EL (cell line): ENCODE results near the gene SF3B2.
A peak's percentile ranks its signal among the peaks of the same experiment; 100 is the strongest.
"Not testable (repeated sequence)": the region's sequence is repeated elsewhere in the genome, so short reads cannot be mapped to it uniquely, and the experiment has no call there.

ENCODE experiments used
- DNase-seq: peaks from one replicate; pipeline ENCODE4 v3.0.0-alpha.2; 2016

The SF3B2 gene

GRCh38 chr11:66020212-66020611 is 32.0 kb upstream of the SF3B2 start:
- no peak for DNase-seq

- DNase-seq: peak; percentile 91
These were observed 31.4 kb upstream of the SF3B2 start for GRCh38 chr11:66020618-66021357.

DNA sequence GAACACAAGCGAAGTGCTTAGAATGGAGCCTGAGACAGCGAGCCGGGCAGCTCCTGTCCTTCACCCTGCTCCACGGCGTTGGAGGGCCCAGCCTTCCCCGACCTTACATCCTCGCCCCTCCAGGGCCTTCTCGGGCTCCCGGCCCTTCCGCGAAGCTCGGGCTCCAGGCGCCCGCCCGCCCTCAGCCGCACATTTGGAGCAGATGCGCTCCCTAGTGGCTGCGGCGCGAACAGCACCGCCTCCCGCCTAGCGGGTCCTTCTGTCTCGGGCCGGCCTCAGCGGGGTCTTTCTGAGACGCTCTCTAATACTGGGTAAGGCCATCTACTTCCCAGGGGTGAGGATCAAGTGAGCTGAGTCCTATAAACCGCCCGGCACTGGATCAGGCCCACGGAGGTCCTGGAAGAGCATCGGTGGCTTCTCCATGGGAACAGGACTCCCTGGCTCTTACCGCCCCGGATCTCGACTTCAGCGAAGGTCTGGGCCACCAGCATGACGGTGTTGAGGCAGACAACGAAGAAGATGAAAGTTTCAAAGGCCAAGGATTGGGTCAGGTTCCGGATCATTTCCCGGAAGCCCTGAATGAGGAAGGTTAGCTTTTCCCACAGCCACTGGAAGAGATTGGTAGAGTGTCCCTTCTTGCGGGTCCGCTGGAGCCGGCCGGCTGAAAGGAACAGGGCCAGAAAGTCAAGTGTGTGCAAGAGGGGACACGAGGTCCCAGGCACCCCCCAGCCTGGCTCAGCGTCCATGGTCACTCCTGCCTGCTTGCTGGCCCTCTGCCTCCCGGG is 29.6 kb upstream of the SF3B2 start:
- peak; percentile 66 for DNase-seq

DNA sequence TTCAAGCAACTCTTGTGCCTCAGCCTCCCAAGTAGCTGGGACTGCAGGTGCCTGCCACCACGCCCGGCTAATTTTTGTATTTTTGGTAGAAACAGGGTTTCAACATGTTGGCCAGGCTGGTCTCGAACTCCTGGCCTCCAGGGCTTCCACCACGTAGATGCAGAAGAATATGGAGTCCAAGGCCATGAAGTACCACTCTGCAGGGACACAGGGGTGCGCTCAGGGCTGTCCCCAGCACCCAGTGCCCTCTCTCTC is 29.1 kb upstream of the SF3B2 start:
- DNase-seq: not testable (repeated sequence)

GRCh38 chr11:66026017-66026529 is 26.1 kb upstream of the SF3B2 start, which contains the start of gene CATSPER1:
CATSPER1 (minus strand) TSS chr11:66026479; CDS start chr11:66026379, 100 bp downstream.
- no peak for DNase-seq

DNA sequence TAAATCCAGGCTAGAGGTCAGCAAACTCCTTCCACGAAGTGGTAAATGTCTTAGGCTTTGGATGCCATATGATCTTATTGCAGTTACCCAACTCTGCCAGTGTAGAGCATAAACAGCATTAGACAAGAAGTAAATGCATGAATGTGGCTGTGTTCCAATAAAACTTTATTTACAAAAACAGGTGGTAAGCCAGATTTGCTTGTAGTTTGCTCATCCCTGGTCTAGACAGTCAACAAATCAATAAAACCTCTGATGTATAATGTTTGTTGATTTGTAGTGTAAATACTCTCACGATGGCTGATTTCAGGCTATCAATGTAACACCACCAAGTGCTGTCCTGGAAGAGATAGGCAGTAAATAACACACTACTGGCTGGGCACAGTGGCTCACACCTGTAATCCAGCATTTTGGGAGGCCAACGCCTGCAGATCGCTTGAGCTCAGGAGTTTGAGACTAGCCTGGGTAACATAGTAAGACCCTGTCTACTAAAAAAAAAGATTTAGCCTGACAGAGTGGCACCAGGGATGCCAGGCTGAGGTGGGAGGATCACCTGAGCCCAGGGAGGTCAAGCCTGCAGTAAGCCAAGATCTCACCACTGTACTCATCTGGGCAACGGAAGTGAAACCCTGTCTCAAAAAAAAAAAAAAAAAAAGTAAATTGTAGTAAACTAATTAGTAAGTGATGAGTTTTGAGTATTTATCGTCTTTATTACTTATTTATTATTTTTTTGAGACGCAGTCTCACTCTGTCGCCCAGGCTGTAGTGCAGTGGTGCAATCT is 19.0 kb upstream of the SF3B2 start:
- DNase-seq: no peak

- DNase-seq: no peak
These were observed 16.4 kb upstream of the SF3B2 start for GRCh38 chr11:66035653-66036333.

GRCh38 chr11:66036334-66036710 is 15.8 kb upstream of the SF3B2 start:
- no peak for DNase-seq

DNA sequence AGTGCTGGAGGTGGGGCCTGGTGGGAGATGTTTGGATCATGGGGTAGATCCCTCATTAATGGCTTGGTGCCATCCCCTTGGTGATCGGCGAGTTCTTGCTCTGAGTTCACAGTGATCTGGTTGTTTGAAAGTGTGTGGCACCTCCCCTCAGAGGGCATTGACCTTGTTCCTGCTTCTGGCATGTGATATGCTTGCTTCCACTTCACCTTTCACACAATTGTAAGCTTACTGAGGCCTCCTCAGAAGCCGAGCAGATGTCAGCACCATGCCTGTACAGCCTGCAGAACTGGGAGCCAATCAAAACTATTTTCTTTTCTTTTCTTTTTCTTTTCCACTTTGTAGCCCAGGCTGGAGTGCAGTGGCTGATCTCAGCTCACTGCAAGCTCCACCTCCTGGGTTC is 14.8 kb upstream of the SF3B2 start:
- no peak for DNase-seq

DNA sequence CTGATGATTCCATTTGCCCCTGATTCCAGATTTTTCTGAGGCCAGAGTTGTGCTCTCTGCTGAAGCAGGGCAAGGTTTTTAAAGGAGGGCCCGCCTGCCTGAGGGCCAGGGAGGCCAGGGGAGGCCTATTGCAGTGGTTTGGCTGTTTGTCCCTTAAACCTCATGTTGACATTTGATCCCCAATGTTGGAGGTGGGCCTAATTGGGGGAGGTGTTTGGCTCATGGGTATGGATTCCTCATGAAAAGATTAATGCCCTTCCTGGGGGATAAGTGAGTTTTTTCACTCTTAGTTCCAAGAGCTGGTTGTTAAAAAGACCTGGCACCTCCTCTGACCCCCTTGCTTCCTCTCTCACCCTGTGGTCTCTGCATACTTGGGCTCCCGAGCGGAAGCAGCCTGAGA is 12.4 kb upstream of the SF3B2 start:
- DNase-seq: no peak

GRCh38 chr11:66042227-66042995 is 9.8 kb upstream of the SF3B2 start:
- no peak for DNase-seq

- DNase-seq: no peak
These were observed 8.9 kb upstream of the SF3B2 start for GRCh38 chr11:66042996-66043906.

GRCh38 chr11:66044757-66045156 is 7.4 kb upstream of the SF3B2 start:
- DNase-seq: no peak

DNA sequence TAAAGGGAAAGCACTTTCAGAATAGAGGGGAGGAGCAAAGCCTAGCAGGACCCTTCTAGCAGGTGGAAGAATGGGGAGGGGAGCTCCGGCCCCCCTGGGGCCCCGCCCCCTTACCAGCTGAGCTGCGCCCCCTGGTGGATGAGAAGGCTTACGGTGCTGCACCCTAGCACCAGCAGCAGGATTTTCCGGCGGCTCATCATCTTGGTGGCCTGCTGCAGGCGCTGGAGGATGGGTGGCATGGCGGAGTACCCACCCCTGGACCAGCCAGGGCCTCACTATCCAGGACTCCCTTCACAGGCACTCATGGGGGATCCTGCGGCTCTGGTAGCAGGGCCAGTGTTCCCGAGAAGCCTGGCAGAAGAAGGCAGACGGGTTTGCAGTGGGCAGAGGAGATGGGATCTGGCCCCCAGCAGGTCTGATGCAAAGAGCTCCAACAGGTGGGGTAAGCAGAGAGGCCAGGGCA is 7.0 kb upstream of the SF3B2 start:
- DNase-seq: peak; percentile 72

DNA sequence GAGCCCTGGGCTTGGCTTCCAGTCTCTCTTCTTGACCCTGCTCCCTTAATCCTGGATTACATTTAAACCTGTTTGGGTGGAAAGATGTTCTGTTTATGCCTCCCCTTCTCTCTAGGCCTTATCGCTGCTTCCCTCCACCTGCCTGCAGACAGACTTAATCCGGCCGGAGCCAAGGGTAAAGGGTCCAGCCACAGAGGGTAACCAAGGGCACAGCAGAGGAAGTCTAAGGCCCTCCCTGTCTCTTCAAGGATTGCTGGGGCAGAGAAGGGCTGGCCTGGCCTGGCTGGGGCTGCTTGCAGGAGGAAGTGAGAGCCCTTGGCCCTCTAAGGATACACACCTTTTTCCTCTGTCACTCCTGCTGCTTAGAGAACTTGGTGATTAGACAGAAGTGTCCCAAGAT is 5.3 kb upstream of the SF3B2 start:
- DNase-seq: no peak

DNA sequence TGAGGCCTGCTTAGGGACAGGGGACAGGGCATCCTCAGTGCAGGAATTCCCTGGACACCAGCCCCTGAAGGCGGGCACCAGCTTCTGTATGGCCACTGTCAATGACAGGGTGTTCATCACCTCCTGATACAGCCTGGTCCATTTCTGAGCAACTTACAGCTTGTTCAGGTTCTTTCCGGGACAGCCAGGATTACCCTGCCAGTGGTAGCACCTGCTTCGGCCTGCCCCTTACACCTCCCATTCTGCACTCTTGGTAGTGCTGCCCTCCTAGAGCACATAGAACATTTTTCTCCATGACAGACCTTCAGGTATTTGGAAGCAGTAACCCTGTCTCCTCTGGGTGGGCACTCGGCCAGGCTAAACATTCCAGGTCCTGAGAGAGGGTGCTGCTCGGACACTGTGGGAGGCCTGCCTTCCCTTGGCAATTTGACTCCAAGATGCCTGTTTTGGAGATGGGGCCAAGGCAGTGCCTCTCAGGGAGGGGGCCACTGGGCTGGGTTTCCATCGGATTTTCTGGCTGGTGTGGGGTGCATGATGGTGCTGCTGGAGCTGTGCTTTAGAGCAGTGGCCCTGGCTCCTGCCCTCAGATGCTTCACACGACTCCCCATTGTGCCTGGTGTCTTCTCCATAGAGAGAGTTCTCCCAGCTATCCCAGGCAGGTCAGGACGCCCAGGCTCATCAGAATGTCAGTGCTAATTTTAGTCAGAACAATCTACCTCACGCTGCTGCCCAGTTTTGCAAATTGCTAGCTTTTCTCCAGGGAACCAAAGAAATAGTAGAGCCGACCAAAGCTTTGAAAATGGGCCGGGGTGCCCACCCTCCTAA is 4.4 kb upstream of the SF3B2 start:
- peak; percentile 28 for DNase-seq

DNA sequence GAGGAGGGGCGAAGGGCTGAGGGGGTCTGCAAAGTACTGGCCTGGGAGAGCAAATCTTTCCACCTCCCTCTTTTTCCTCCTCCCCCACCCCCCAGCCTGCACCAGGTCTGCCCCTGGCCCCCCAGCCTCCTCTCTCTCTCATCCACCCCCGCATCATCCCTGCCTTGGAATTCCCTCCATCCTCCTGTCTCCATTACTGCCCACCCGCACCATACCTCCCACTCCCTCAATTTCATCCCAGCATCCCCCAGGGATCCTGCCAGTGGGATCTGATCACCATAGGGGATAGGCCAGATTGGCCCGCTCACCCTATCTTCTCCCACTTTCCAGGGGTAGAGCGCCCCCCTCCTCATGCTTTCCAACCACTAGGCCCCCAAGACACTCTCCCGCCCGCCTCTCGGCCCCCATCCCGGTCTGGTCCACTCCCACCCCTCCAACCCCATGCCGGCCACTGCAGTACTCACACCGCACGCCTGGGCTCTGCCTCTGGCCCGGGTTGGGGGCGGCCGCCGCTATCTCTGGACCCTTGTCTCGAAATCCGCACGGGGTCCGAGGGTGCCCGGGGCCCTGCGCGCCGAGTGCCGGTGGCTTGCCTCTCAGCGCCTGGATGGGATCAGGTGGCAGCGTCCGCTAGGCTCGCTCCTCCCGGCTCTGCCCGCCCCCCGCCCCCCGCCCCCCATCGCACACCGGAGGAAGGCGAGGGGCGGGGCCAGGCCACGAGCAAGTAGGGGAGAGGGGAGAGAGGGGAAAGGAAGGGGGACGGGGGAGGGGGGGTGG is 3.4 kb upstream of the SF3B2 start, which contains the start of gene GAL3ST3:
Gene GAL3ST3, minus strand, starts transcription at position 615 of the 777 bp plus-strand sequence. CDS start 3,746 bp downstream, outside the sequence.
- DNase-seq: no peak

- DNase-seq: no peak
These were observed 1.5 kb upstream of the SF3B2 start for GRCh38 chr11:66050581-66051231.
